GM21390 (cell line): Measurements from ENCODE around the gene GBF1.
"Not testable (repeated sequence)": the region's sequence is repeated elsewhere in the genome, so short reads cannot be mapped to it uniquely, and the experiment has no call there.

Experiments used
- ATAC-seq: cut with Tn5 transposase; IDR thresholded peaks from one replicate; pipeline ENCODE4 v1.9.1; 2021; ENCODE audit not compliant: unreplicated experiment

GBF1 gene

GRCh38 chr10:102245082-102245931 lies at the start of gene GBF1:
TSS of gene GBF1 (plus strand) at chr10:102245532. CDS start at chr10:102258939, 13,407 bp downstream.
- peak; percentile 85 for ATAC-seq

GRCh38 chr10:102196893-102197292 lies 48.4 kb upstream of the GBF1 start:
- ATAC-seq, result no peak

GRCh38 chr10:102198027-102198426 lies 47.3 kb upstream of the GBF1 start:
- ATAC-seq, result no peak

GRCh38 chr10:102200751-102201640 lies 44.3 kb upstream of the GBF1 start:
- ATAC-seq, result no peak

GRCh38 chr10:102202386-102202785 lies 42.9 kb upstream of the GBF1 start:
- no peak for ATAC-seq

GRCh38 chr10:102208311-102209035 lies 36.9 kb upstream of the GBF1 start:
- no peak for ATAC-seq

GRCh38 chr10:102211615-102212299 lies 33.6 kb upstream of the GBF1 start:
- ATAC-seq, result no peak

- ATAC-seq, result not testable (repeated sequence)
These were observed 31.7 kb upstream of the GBF1 start for GRCh38 chr10:102213599-102213998.

GRCh38 chr10:102219370-102219769 lies 26.0 kb upstream of the GBF1 start:
- no peak for ATAC-seq

GRCh38 chr10:102220612-102221011 lies 24.7 kb upstream of the GBF1 start:
- ATAC-seq, result no peak

- no peak for ATAC-seq
These were observed 22.5 kb upstream of the GBF1 start for GRCh38 chr10:102222797-102223196.

- peak; percentile 86 for ATAC-seq
These were observed 19.4 kb upstream of the GBF1 start, which contains the start of gene ELOVL3 for GRCh38 chr10:102225646-102226541. TSS of gene ELOVL3 (plus strand) at chr10:102226299. CDS start at chr10:102226549, 250 bp downstream.

- no peak for ATAC-seq
These were observed 18.8 kb upstream of the GBF1 start for GRCh38 chr10:102226542-102226870.

GRCh38 chr10:102227050-102227449 lies 18.3 kb upstream of the GBF1 start:
- no peak for ATAC-seq

- ATAC-seq, result no peak
These were observed 15.5 kb upstream of the GBF1 start for GRCh38 chr10:102229810-102230263.

- ATAC-seq, result no peak
These were observed 15.0 kb upstream of the GBF1 start for GRCh38 chr10:102230264-102230860.

GRCh38 chr10:102230861-102231356 lies 14.4 kb upstream of the GBF1 start:
- ATAC-seq, result no peak

GRCh38 chr10:102231357-102232318 lies 13.7 kb upstream of the GBF1 start:
- no peak for ATAC-seq
